Activated T-cell treated with anti-CD3 and anti-CD28 coated beads, Interleukin-2, amount 50 U/mL, for 24 hours (primary cell): ENCODE measurements around the gene SCG2.

ENCODE experiments used
- DNase-seq: peaks from one replicate; pipeline ENCODE4 v3.0.0-alpha.2; 2020
- H3K27ac Mint-ChIP-seq: 2 replicates; pipeline ENCODE4 v1.8.0; 2020; ENCODE audit warnings: mild to moderate bottlenecking, mixed read lengths
- H3K27me3 Mint-ChIP-seq: 2 replicates; pipeline ENCODE4 v1.8.0; 2020; ENCODE audit warnings: mixed read lengths
- H3K36me3 Mint-ChIP-seq: 2 replicates; pipeline ENCODE4 v1.8.0; 2020; ENCODE audit warnings: low read depth, mixed read lengths
- H3K4me1 Mint-ChIP-seq: 2 replicates; pipeline ENCODE4 v1.8.0; 2020; ENCODE audit warnings: low read depth, mixed read lengths
- H3K4me3 Mint-ChIP-seq: 2 replicates; pipeline ENCODE4 v1.8.0; 2020; ENCODE audit warnings: mild to moderate bottlenecking, moderate library complexity, mixed read lengths
- H3K9me3 Mint-ChIP-seq: 2 replicates; pipeline ENCODE4 v1.8.0; 2020; ENCODE audit warnings: mixed read lengths

The SCG2 gene

DNA sequence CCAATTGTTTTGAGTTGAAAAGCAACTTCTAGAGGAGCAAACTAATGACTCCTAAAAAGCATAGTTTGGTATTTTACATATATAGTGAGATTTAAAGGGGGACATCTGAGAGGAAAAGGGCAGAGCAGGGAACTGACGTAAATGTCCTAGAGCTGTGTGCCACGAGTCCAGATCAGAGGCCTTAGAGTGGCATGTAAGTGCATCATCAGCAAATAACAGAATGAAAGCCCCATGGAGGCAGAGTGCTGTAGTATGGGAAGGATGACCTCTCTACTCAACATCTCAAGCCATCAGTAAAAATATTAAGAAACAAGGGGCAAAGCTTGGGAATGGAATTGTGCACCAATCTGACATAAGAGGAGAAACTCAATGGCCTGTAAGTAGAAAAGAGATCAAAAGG, 31.4 kb downstream of the SCG2 start:
- H3K36me3 Mint-ChIP-seq: no peaks in the 10 kb centered on the region
- H3K27me3 Mint-ChIP-seq: peaks cover 4% of the 10 kb centered on the region
- no peak overlapping the region for H3K27ac Mint-ChIP-seq
- no peaks in the 10 kb centered on the region for H3K9me3 Mint-ChIP-seq
- no peak for DNase-seq
- H3K4me1 Mint-ChIP-seq: no peaks in the 10 kb centered on the region
- H3K4me3 Mint-ChIP-seq: no peak overlapping the region

DNA sequence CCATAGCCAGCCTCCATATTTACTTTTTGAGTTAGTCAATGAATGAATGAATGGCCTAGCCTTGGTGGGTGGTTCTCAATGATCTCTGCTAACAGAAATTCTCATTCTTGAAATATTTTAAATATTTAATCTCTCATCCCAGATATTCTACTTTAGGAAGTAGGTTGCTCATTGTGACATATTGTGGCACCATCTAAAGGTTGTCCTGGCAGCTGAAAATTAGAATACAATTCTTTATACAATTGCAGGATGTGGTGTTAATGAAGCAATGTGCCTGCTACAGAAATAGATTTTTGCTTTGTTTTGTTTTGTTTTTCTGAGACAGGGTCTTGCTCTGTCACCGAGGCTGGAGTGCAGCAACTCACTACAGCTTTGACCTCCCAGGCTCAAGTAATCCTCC, 35.8 kb downstream of the SCG2 start:
- no peaks in the 10 kb centered on the region for H3K4me1 Mint-ChIP-seq
- H3K4me3 Mint-ChIP-seq: no peak overlapping the region
- H3K9me3 Mint-ChIP-seq: no peaks in the 10 kb centered on the region
- H3K36me3 Mint-ChIP-seq: no peaks in the 10 kb centered on the region
- H3K27me3 Mint-ChIP-seq: peaks cover 4% of the 10 kb centered on the region
- no peak for DNase-seq
- no peak overlapping the region for H3K27ac Mint-ChIP-seq

DNA sequence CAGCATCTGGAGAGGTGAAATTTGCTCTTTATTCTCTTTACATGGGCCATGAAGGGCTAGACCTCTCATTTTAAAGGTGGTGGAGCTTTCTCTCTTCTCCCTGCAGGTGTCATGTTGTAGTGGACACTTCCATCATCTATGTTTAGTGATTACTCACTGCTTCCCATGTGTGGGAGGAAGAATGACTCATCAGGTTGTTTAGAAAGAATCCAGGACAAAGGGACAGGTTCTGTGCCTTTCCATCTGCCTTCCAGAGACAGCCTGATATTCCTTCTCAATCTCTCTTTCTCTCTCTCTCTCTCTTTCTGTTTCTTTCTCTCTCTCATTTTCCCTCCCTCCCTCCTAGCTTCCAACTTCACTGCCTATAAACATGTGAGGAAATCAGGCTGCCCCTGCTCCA, 38.7 kb downstream of the SCG2 start:
- Mint-ChIP-seq H3K4me1 (no peaks in the 10 kb centered on the region), H3K4me3 (no peak overlapping the region)
- no peak for DNase-seq

DNA sequence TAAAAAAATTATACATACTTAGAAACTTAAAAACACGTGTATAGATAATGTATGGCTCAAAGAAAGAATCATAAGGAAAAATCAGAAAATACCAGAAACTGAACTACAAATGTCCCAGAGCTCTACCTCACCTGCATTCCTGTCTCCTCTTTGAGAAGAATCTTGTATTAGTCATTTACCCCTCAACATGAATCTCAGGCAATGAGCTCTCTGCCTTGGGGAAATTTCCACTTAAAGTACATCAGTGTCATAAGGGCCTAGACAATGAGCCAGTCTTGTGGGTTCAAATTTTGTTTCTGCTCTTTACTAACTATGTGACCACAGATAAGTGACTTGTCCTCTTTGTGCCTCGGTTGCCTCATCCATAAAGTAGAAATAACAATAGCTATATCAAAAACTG, 40.1 kb downstream of the SCG2 start:
- Mint-ChIP-seq H3K27me3 (no peaks in the 10 kb centered on the region), H3K9me3 (no peaks in the 10 kb centered on the region), H3K4me1 (no peaks in the 10 kb centered on the region), H3K27ac (no peak overlapping the region), H3K4me3 (no peak overlapping the region), H3K36me3 (no peaks in the 10 kb centered on the region)
- no peak for DNase-seq

More for the DNA sequence above, 38.7 kb downstream of the SCG2 start:
- no peaks in the 10 kb centered on the region for H3K36me3 Mint-ChIP-seq
- H3K27ac Mint-ChIP-seq: no peak overlapping the region
- peaks cover 4% of the 10 kb centered on the region for H3K27me3 Mint-ChIP-seq
- H3K9me3 Mint-ChIP-seq: no peaks in the 10 kb centered on the region

DNA sequence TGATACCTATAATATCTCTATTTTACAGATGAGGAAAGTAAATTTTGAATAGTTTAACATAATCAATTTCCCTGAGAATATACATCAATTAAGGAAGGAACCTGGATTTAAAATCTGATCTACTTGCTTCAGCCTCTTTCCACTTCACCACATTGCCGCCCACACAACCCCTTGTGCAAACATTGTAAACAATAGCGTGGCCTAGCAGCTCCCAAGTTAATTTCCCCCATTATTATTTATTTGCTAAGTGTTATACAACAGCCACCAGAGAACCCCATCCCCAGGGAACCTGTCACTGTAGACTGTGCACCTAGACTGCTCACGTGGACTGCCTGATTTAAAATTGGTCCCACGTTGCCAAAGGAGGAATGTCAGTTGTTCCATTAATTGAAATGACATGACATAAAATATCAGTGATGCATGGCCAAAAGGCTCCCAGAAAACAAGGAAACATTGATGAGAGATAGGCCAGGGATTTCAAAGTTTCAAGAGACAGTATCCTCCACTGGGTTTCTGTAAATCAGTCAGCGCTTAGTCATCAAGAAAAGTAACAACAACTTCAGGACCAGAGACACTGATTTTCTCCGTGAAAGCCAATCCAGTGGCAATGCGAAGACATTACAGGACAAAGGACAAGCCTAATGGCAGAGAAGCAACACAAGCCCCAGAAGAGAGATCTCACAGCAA, 41.3 kb downstream of the SCG2 start:
- Mint-ChIP-seq H3K27ac (no peak overlapping the region), H3K36me3 (no peaks in the 10 kb centered on the region), H3K4me3 (no peak overlapping the region), H3K4me1 (no peaks in the 10 kb centered on the region), H3K27me3 (no peaks in the 10 kb centered on the region), H3K9me3 (no peaks in the 10 kb centered on the region)
- no peak for DNase-seq

DNA sequence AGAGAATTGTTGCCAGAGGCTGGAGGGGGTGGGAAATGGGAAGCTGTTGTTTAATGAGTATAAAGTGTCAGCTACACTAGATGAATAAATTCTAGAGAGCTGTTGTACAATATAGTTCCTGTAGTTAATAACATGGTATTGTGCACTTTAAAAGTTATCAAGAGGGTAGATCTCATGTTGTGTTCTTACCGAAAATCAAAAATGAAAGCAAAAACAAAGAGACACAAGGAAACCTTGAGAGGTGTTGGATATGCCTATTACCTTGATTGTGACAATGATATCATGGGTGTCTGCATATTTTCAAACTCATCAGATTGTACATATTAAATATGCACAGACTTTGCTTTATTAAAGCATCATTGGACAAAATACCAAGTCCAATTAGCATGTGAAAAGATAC, 43.2 kb downstream of the SCG2 start:
- no peaks in the 10 kb centered on the region for H3K36me3 Mint-ChIP-seq
- H3K27me3 Mint-ChIP-seq: no peaks in the 10 kb centered on the region
- no peak overlapping the region for H3K27ac Mint-ChIP-seq
- H3K9me3 Mint-ChIP-seq: no peaks in the 10 kb centered on the region
- no peak for DNase-seq
- no peak overlapping the region for H3K4me3 Mint-ChIP-seq
- H3K4me1 Mint-ChIP-seq: no peaks in the 10 kb centered on the region

DNA sequence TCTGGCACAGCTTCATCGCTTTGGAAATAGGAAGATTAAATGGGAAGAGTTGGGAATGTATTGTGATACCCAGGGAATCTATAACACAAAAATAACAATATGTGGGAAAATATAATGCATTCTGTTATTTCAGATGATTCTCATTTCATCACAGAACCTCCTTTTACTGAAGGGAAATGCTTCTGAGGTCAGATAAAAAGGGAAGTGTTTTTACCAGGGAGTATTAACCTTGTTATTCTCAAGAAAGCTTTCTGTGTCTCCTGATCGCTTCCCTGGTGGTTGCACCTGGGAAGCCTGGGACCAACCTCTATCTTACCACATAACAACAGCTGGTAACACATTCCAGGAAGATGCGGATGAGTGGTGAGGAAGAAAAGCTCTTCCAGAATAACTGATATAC, 47.2 kb downstream of the SCG2 start:
- H3K27me3 Mint-ChIP-seq: no peaks in the 10 kb centered on the region
- H3K36me3 Mint-ChIP-seq: no peaks in the 10 kb centered on the region
- H3K4me1 Mint-ChIP-seq: no peaks in the 10 kb centered on the region
- DNase-seq: no peak
- no peaks in the 10 kb centered on the region for H3K9me3 Mint-ChIP-seq
- H3K27ac Mint-ChIP-seq: no peak overlapping the region
- H3K4me3 Mint-ChIP-seq: no peak overlapping the region

DNA sequence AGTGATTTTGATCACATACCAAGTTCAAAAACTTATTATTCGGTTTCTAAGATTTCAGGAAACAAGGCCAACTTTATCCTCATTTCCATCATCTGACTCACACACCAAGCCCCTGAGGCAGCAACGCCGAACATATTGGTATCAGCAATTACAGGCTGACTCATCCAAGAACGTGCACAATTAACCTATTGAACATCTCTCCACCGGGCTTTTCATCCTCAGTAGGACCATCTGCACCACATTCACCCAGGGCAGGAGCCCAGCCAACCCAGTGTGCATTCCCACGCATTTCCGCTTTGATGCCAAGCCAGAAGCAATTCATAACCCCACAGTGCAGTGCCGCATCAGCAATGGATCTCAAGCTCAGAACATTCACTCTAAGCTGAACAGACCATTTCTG, 52.9 kb downstream of the SCG2 start:
- H3K27ac Mint-ChIP-seq: no peak overlapping the region
- no peak for DNase-seq
- no peaks in the 10 kb centered on the region for H3K9me3 Mint-ChIP-seq
- no peaks in the 10 kb centered on the region for H3K27me3 Mint-ChIP-seq
- H3K4me3 Mint-ChIP-seq: no peak overlapping the region
- H3K36me3 Mint-ChIP-seq: no peaks in the 10 kb centered on the region
- no peaks in the 10 kb centered on the region for H3K4me1 Mint-ChIP-seq

DNA sequence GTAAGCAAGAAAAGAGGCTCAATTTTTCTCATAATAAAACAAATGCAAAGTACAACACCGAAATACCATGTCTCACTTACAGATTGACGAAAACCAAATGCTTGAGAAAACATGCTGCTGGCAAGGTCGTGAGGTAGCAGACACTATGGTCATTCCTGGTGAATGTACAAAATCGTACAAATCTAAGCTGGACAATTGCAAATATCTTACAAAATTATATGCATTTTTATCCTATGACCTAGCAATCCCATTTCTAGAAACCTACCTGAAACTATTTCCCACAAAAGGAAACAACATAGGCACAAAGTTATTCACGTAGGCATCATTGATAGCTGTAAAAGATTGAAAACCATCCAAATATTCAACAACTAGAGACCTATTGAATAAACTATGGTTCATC, 54.0 kb downstream of the SCG2 start:
- Mint-ChIP-seq H3K4me3 (no peak overlapping the region), H3K4me1 (no peaks in the 10 kb centered on the region), H3K27ac (no peak overlapping the region), H3K27me3 (no peaks in the 10 kb centered on the region), H3K9me3 (no peaks in the 10 kb centered on the region), H3K36me3 (no peaks in the 10 kb centered on the region)
- no peak for DNase-seq
